Fibroblast of mammary gland (primary cell): ENCODE data around the gene SLC24A1.

ENCODE experiments used
- DNase-seq: peaks from one replicate; pipeline ENCODE4 v3.0.0-alpha.2; 2010; ENCODE audit warnings: low read depth
- H3K4me3 ChIP-seq: 2 replicates; pipeline ENCODE4 v1.5.1; 2011; ENCODE audit warnings: low read depth, mild to moderate bottlenecking, low read length, moderate library complexity; ENCODE audit not compliant: control insufficient read depth
- CTCF ChIP-seq: conservative IDR thresholded peaks from 2 replicates; pipeline ENCODE4 v1.5.1; 2011; ENCODE audit warnings: low read depth, low read length, inconsistent platforms; ENCODE audit not compliant: control insufficient read depth, insufficient read depth

Gene SLC24A1

GRCh38 chr15:65618560-65619109, 3.1 kb upstream of the SLC24A1 start:
- no peak for TF ChIP-seq CTCF
- no peak for DNase-seq
- H3K4me3 ChIP-seq = no peak overlapping the region

GRCh38 chr15:65619626-65620290, 2.0 kb upstream of the SLC24A1 start:
- no peak for TF ChIP-seq CTCF
- no peak overlapping the region for H3K4me3 ChIP-seq
- DNase-seq = no peak

- TF ChIP-seq CTCF = no peak
- no peak overlapping the region for H3K4me3 ChIP-seq
- no peak for DNase-seq
Observed at GRCh38 chr15:65620833-65621232, 905 bp upstream of the SLC24A1 start.

- DNase-seq = no peak
- no peak overlapping the region for H3K4me3 ChIP-seq
- TF ChIP-seq CTCF = no peak
Observed at GRCh38 chr15:65623103-65623502, 1.4 kb downstream of the SLC24A1 start.

GRCh38 chr15:65626856-65627255, 5.1 kb downstream of the SLC24A1 start:
- DNase-seq = no peak
- no peak for TF ChIP-seq CTCF
- no peak overlapping the region for H3K4me3 ChIP-seq

GRCh38 chr15:65629548-65629947, 7.8 kb downstream of the SLC24A1 start:
- TF ChIP-seq CTCF = no peak
- no peak for DNase-seq

More at GRCh38 chr15:65629548-65629947, 7.8 kb downstream of the SLC24A1 start:
- H3K4me3 ChIP-seq = no peak overlapping the region
